HG02938 (cell line): ENCODE measurements around the gene NT5C3A.
A peak's percentile ranks its signal among the peaks of the same experiment; 100 is the strongest.
"Not testable (repeated sequence)": the region's sequence is repeated elsewhere in the genome, so short reads cannot be mapped to it uniquely, and the experiment has no call there.

Source experiments
- ATAC-seq: cut with Tn5 transposase; IDR thresholded peaks from one replicate; pipeline ENCODE4 v1.9.1; 2021; ENCODE audit warnings: mild to moderate bottlenecking, moderate library complexity; ENCODE audit not compliant: unreplicated experiment

Gene NT5C3A

GRCh38 chr7:32991068-32991585, 71.4 kb downstream of the NT5C3A start:
- not testable (repeated sequence) for ATAC-seq

GRCh38 chr7:32988148-32988547, 74.4 kb downstream of the NT5C3A start:
- not testable (repeated sequence) for ATAC-seq

GRCh38 chr7:32979902-32980301, 82.7 kb downstream of the NT5C3A start:
- not testable (repeated sequence) for ATAC-seq

GRCh38 chr7:32979246-32979645, 83.3 kb downstream of the NT5C3A start:
- ATAC-seq: not testable (repeated sequence)

GRCh38 chr7:32977159-32977558, 85.4 kb downstream of the NT5C3A start:
- not testable (repeated sequence) for ATAC-seq

- not testable (repeated sequence) for ATAC-seq
Observed at GRCh38 chr7:32971967-32972366, 90.6 kb downstream of the NT5C3A start.

- not testable (repeated sequence) for ATAC-seq
Observed at GRCh38 chr7:32967268-32967582, 95.4 kb downstream of the NT5C3A start.

GRCh38 chr7:32966489-32967267, 95.9 kb downstream of the NT5C3A start:
- ATAC-seq: not testable (repeated sequence)

- ATAC-seq: peak; percentile 97
Observed at GRCh38 chr7:32964461-32965159, 98.0 kb downstream of the NT5C3A start.
